Measurements from ENCODE around the gene GNA15. TPM values are rescaled to one million over a fixed set of nuclear protein-coding genes. Genes with fewer than 3 reads are reported as not detected.
"Not testable (repeated sequence)": the region's sequence is repeated elsewhere in the genome, so short reads cannot be mapped to it uniquely, and the experiment has no call there.

Gene GNA15
- total RNA-seq, 1 experiment from 2014 or later = not detected

DNA sequence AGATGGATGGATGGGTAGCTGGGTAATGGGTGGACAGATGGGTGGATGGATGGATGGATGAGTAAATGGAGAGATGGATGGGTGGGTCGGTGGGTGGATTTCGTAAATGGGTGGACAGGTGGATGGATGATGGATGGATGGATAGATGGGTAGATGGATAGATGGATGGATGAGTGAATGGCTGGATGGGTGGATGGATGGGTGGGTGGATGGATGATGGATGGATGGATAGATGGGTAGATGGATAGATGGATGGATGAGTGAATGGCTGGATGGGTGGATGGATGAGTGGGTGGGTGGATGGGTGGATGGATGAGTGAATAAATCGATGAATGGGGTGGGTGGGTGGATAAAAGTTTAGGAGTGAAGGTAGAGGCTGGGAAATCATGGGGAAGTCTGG lies 18.6 kb downstream of the GNA15 start:
- not testable (repeated sequence) for H3K27me3 ChIP-seq (ENCODE audit: low read length); H3K27ac ChIP-seq (ENCODE audit: low read length); H2AFZ ChIP-seq (ENCODE audit: low read length); H3K9me3 ChIP-seq (ENCODE audit: low read length); H4K20me1 ChIP-seq (ENCODE audit: insufficient read depth, low read depth, low read length); H3K36me3 ChIP-seq (ENCODE audit: insufficient read depth, low read length); H3K4me3 ChIP-seq (ENCODE audit: low read length); H3K9me2 ChIP-seq (replicated peaks; ENCODE audit: insufficient read depth, low read length); H3K79me2 ChIP-seq (ENCODE audit: low read length); DNase-seq
- H3K9ac ChIP-seq (ENCODE audit: low read length) = peak overlapping the region; percentile 14; the same call in 1 of the 2 replicates
- H3K4me1 ChIP-seq (ENCODE audit: low read length) = peaks cover 10% of the 10 kb centered on the region
- H3K4me2 ChIP-seq (ENCODE audit: low read depth, low read length, poor library complexity, severe bottlenecking) = peak overlapping the region; percentile 14

DNA sequence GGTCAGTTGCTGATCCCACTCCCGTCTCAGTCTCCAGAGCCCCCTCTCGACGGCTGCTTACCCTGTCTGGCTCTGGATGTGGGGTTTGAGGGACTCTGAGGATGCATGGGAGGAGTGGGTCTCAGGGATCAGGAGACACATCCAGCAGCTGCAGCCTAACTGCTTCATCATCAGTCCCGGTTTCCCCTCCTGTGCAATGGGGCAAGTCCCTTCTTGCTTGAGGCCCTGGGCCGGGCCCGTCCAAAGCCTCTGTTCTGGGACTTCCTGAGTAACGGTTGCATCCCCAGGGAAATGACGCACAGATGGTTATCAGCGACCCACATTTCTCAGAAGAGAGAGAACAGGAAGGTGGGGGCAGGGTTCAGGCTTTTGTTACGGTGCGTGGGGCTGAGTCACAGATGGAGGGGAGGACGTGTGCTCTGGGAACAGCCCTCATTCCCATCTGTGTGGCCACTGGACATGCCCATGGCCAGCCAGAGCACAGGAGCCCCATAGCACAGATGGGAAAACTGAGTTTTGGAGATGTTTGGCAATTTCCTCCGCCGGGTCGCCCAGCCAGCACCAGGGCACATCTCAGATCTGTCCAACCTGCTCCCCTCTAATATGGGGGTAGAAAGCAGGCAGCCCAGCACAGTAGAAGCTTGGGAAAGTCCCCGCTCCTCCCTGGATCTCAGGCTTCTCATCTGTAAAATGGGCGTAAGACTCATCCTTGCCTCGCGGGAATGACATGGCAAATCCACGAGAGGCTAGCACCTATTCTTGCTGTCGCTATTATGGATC lies 19.3 kb downstream of the GNA15 start:
- peak; percentile 86 for DNase-seq
- H3K27ac ChIP-seq (ENCODE audit: low read length) = no peak overlapping the region
- peaks cover 10% of the 10 kb centered on the region for H3K4me1 ChIP-seq (ENCODE audit: low read length)
- H3K4me3 ChIP-seq (ENCODE audit: low read length) = no peak overlapping the region
- H3K36me3 ChIP-seq (ENCODE audit: insufficient read depth, low read length) = no peaks in the 10 kb centered on the region
- no peaks in the 10 kb centered on the region for H3K9me3 ChIP-seq (ENCODE audit: low read length)
- no peaks in the 10 kb centered on the region for H3K9me2 ChIP-seq (replicated peaks; ENCODE audit: insufficient read depth, low read length)
- H3K27me3 ChIP-seq (ENCODE audit: low read length) = no peaks in the 10 kb centered on the region
- no peak overlapping the region for H2AFZ ChIP-seq (ENCODE audit: low read length)
- H3K4me2 ChIP-seq (ENCODE audit: low read depth, low read length, poor library complexity, severe bottlenecking) = peak overlapping the region; percentile 14
- peak overlapping the region; percentile 14; the same call in 1 of the 2 replicates for H3K9ac ChIP-seq (ENCODE audit: low read length)
- H4K20me1 ChIP-seq (ENCODE audit: insufficient read depth, low read depth, low read length) = no peaks in the 10 kb centered on the region
- no peaks in the 10 kb centered on the region for H3K79me2 ChIP-seq (ENCODE audit: low read length)

DNA sequence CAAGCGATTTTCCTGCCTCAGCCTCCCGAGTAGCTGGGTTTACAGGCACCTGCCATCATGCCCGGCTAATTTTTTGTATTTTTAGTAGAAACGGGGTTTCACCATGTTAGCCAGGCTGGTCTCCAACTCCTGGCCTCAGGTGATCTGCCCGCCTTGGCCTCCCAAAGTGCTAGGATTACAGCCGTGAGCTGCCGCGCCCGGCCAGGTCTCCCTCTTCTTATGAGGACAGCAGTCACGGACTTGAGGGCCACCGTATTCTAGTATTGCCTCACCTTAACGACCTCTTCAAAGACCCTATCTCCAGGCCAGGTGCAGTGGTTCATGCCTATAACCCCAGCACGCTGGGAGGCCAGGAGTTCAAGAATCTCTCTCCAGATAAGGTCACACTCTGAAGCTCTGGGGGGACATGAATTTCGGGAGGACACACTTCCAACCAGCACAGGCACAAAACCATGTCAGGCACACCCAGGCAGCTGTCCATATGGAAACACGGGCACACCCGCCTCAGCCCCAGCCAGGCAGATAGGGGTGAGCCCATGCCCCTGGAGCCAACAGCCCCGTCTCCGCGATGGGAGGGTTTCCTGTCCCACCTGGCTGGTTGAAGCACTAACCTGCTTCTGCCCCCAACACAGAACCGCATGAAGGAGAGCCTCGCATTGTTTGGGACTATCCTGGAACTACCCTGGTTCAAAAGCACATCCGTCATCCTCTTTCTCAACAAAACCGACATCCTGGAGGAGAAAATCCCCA lies 21.4 kb downstream of the GNA15 start:
- no peak overlapping the region for H3K4me2 ChIP-seq (ENCODE audit: low read depth, low read length, poor library complexity, severe bottlenecking)
- DNase-seq = no peak
- H3K4me3 ChIP-seq (ENCODE audit: low read length) = no peak overlapping the region
- no peaks in the 10 kb centered on the region for H3K27me3 ChIP-seq (ENCODE audit: low read length)
- H3K9ac ChIP-seq (ENCODE audit: low read length) = no peak overlapping the region
- no peaks in the 10 kb centered on the region for H3K9me2 ChIP-seq (replicated peaks; ENCODE audit: insufficient read depth, low read length)
- H2AFZ ChIP-seq (ENCODE audit: low read length) = no peak overlapping the region
- no peaks in the 10 kb centered on the region for H3K9me3 ChIP-seq (ENCODE audit: low read length)
- H3K27ac ChIP-seq (ENCODE audit: low read length) = no peak overlapping the region
- no peaks in the 10 kb centered on the region for H3K79me2 ChIP-seq (ENCODE audit: low read length)
- no peaks in the 10 kb centered on the region for H4K20me1 ChIP-seq (ENCODE audit: insufficient read depth, low read depth, low read length)
- peaks cover 10% of the 10 kb centered on the region for H3K4me1 ChIP-seq (ENCODE audit: low read length)
- H3K36me3 ChIP-seq (ENCODE audit: insufficient read depth, low read length) = no peaks in the 10 kb centered on the region

DNA sequence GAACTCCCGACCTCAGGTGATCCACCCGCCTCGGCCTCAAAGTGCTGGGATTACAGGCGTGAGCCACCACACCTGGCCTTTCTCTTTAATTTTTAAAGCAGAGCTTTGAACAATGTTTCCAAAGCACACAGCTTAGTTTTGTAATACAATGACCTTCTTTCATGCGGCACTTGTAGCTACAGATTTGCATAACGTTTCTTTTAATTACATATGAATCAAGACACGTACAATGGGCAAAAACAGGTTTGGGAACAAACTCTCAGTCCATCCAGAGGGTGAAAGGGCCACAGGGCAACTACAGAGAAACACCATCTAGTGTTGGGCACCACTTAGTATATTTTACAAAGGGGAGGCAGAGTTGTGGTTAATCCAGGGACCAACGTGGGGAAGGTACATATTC lies 23.7 kb downstream of the GNA15 start:
- no peak overlapping the region for H2AFZ ChIP-seq (ENCODE audit: low read length)
- H3K79me2 ChIP-seq (ENCODE audit: low read length) = no peaks in the 10 kb centered on the region
- no peak overlapping the region for H3K27ac ChIP-seq (ENCODE audit: low read length)
- H3K4me3 ChIP-seq (ENCODE audit: low read length) = no peak overlapping the region
- no peaks in the 10 kb centered on the region for H3K36me3 ChIP-seq (ENCODE audit: insufficient read depth, low read length)
- H3K9ac ChIP-seq (ENCODE audit: low read length) = no peak overlapping the region
- DNase-seq = no peak
- H3K9me3 ChIP-seq (ENCODE audit: low read length) = no peaks in the 10 kb centered on the region
- no peaks in the 10 kb centered on the region for H4K20me1 ChIP-seq (ENCODE audit: insufficient read depth, low read depth, low read length)
- no peak overlapping the region for H3K4me2 ChIP-seq (ENCODE audit: low read depth, low read length, poor library complexity, severe bottlenecking)
- H3K27me3 ChIP-seq (ENCODE audit: low read length) = no peaks in the 10 kb centered on the region
- H3K4me1 ChIP-seq (ENCODE audit: low read length) = peaks cover 9% of the 10 kb centered on the region
- no peaks in the 10 kb centered on the region for H3K9me2 ChIP-seq (replicated peaks; ENCODE audit: insufficient read depth, low read length)

DNA sequence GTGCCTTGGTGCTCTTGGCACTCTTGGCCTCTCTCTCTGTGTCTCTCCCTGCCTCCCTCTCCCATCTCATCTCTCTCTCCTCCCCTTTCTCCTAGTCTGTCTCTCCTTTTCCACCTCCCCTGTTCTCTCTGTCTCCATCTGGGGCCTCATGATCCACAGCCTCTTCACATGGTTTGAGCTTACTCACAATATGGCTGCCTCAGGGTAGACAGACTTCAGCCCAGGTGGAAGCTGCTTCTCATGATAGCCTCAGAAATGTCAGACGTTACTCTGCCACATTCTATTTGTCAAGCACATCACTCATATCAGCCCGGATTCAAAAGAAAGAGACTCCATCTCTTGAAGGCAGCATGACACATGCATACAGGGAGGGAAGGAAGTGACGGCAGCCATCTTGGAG lies 24.4 kb downstream of the GNA15 start:
- H3K27ac ChIP-seq (ENCODE audit: low read length) = no peak overlapping the region
- peaks cover 3% of the 10 kb centered on the region for H3K4me1 ChIP-seq (ENCODE audit: low read length)
- H3K36me3 ChIP-seq (ENCODE audit: insufficient read depth, low read length) = no peaks in the 10 kb centered on the region
- H3K9me3 ChIP-seq (ENCODE audit: low read length) = no peaks in the 10 kb centered on the region
- H3K4me3 ChIP-seq (ENCODE audit: low read length) = no peak overlapping the region
- H3K79me2 ChIP-seq (ENCODE audit: low read length) = no peaks in the 10 kb centered on the region
- no peak for DNase-seq
- H3K9ac ChIP-seq (ENCODE audit: low read length) = no peak overlapping the region
- no peak overlapping the region for H2AFZ ChIP-seq (ENCODE audit: low read length)
- no peaks in the 10 kb centered on the region for H3K27me3 ChIP-seq (ENCODE audit: low read length)
- H3K9me2 ChIP-seq (replicated peaks; ENCODE audit: insufficient read depth, low read length) = no peaks in the 10 kb centered on the region
- H4K20me1 ChIP-seq (ENCODE audit: insufficient read depth, low read depth, low read length) = no peaks in the 10 kb centered on the region
- H3K4me2 ChIP-seq (ENCODE audit: low read depth, low read length, poor library complexity, severe bottlenecking) = no peak overlapping the region

DNA sequence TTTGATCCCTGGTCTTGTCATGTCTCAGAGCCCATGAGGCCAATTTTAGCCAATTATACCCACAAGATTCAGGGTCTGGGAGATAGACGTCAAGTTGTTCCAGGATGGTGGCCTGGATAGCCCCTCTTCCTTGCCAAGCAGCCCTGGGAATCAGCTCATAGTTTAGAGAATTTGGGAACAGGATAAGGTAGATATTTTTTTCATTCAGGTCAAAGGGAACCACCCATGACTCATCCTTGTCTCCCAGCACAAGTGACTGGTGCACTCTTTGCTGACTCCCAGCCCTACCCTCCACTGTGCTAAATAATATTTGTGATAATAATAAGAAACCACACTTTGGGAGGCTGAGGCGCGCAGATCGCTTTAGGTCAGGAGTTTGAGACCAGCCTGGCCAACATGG lies 25.6 kb downstream of the GNA15 start:
- no peaks in the 10 kb centered on the region for H3K79me2 ChIP-seq (ENCODE audit: low read length)
- no peaks in the 10 kb centered on the region for H3K36me3 ChIP-seq (ENCODE audit: insufficient read depth, low read length)
- H3K4me2 ChIP-seq (ENCODE audit: low read depth, low read length, poor library complexity, severe bottlenecking) = no peak overlapping the region
- H3K9ac ChIP-seq (ENCODE audit: low read length) = no peak overlapping the region
- H2AFZ ChIP-seq (ENCODE audit: low read length) = no peak overlapping the region
- no peak overlapping the region for H3K27ac ChIP-seq (ENCODE audit: low read length)
- no peaks in the 10 kb centered on the region for H4K20me1 ChIP-seq (ENCODE audit: insufficient read depth, low read depth, low read length)
- DNase-seq = no peak
- no peaks in the 10 kb centered on the region for H3K27me3 ChIP-seq (ENCODE audit: low read length)
- H3K4me1 ChIP-seq (ENCODE audit: low read length) = no peaks in the 10 kb centered on the region
- H3K9me2 ChIP-seq (replicated peaks; ENCODE audit: insufficient read depth, low read length) = no peaks in the 10 kb centered on the region
- H3K9me3 ChIP-seq (ENCODE audit: low read length) = no peaks in the 10 kb centered on the region
- H3K4me3 ChIP-seq (ENCODE audit: low read length) = no peak overlapping the region

DNA sequence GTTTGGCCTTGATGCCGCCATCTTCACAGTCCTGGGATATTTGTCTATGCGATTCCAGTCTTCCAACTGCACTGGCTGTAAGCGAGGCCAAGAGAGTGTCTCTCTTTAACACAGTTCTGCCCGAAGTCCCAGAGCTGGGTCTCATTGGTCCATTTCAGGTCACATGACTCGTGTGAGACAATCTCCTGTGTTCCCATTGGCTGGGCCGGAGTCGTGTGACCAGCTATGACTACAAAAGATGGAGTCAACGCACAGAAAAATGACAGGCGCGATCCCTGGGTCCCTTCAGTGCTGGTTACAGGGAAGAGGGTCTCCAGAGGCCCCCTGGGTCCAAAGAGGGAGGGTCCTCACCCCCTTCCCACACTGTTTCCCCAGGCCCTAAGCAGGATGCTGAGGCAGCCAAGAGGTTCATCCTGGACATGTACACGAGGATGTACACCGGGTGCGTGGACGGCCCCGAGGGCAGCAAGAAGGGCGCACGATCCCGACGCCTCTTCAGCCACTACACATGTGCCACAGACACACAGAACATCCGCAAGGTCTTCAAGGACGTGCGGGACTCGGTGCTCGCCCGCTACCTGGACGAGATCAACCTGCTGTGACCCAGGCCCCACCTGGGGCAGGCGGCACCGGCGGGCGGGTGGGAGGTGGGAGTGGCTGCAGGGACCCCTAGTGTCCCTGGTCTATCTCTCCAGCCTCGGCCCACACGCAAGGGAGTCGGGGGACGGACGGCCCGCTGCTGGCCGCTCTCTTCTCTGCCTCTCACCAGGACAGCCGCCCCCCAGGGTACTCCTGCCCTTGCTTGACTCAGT lies 26.8 kb downstream of the GNA15 start:
- H3K9ac ChIP-seq (ENCODE audit: low read length) = no peak overlapping the region
- H3K27ac ChIP-seq (ENCODE audit: low read length) = no peak overlapping the region
- H3K79me2 ChIP-seq (ENCODE audit: low read length) = no peaks in the 10 kb centered on the region
- no peak overlapping the region for H3K4me3 ChIP-seq (ENCODE audit: low read length)
- H3K36me3 ChIP-seq (ENCODE audit: insufficient read depth, low read length) = no peaks in the 10 kb centered on the region
- peak; percentile 83 for DNase-seq
- no peaks in the 10 kb centered on the region for H3K4me1 ChIP-seq (ENCODE audit: low read length)
- H3K9me3 ChIP-seq (ENCODE audit: low read length) = no peaks in the 10 kb centered on the region
- H3K4me2 ChIP-seq (ENCODE audit: low read depth, low read length, poor library complexity, severe bottlenecking) = no peak overlapping the region
- H3K9me2 ChIP-seq (replicated peaks; ENCODE audit: insufficient read depth, low read length) = no peaks in the 10 kb centered on the region
- H3K27me3 ChIP-seq (ENCODE audit: low read length) = no peaks in the 10 kb centered on the region
- no peak overlapping the region for H2AFZ ChIP-seq (ENCODE audit: low read length)
- no peaks in the 10 kb centered on the region for H4K20me1 ChIP-seq (ENCODE audit: insufficient read depth, low read depth, low read length)
